ENCODE data around the gene SPTBN4.

SPTBN4 gene

GRCh38 chr19:40575326-40575725 is 108.5 kb downstream of the SPTBN4 start:
- CTCF ChIA-PET = interaction anchor here (0.6 to 1.0 kb wide), 2 partner anchors 13 to 26 kb away, joined by 3 read pairs; no protein-coding TSS in a partner anchor
- H3K27ac ChIP-seq = 0 out of 2 replicates have a peak overlapping the region, but pooled peaks have one; percentile 72
- POLR2A ChIA-PET (ENCODE audit: low non-redundant PET) = no interaction called here
- DNase-seq (ENCODE audit: low spot score) = no peak
- no peak for TF ChIP-seq CTCF (conservative IDR thresholded peaks at IDR 0.05; ENCODE audit: low read depth)

- no peak for TF ChIP-seq CTCF (conservative IDR thresholded peaks at IDR 0.05; ENCODE audit: low read depth)
- H3K27ac ChIP-seq = peak overlapping the region; percentile 72
- CTCF ChIA-PET = no interaction called here
- DNase-seq (ENCODE audit: low spot score) = no peak
- POLR2A ChIA-PET (ENCODE audit: low non-redundant PET) = no interaction called here
Measured at GRCh38 chr19:40576151-40576584, 109.4 kb downstream of the SPTBN4 start.

DNA sequence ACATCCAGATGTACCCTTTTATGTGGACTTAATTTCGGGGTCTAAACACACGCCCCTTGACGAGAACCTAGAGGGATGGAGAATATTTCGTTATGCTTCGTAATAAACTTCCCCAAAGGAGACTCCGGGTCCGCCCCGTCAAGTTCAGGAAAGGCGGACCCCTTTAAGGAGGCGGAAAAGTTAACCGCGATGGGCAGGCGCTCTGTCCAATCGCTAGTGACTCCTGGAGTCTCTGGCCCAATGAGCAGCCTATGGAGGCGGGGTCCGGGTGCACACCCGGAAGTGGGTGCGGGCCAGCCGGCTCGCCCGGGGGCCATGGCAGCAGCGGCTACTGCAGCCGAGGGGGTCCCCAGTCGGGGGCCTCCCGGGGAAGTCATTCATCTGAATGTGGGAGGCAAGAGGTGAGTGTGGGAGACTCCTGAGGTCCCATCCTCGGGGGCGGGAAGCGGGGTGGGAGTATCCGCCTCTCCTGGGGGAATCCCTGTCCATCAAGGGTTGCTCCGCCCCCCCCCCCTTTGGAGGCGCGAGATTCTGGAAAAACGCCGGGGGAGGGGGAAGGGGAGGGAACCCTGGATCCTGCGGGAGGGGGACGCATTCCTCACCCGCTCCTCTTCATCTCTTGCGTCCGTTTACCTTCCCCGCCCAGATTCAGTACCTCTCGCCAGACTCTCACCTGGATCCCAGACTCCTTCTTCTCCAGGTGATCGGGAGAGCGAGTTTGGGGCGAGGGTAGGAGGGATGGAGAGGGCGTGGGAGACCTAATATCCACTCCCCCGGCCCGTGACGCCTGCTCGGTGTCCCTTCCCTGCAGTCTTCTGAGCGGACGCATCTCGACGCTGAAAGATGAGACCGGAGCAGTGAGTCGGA is 110.0 kb downstream of the SPTBN4 start, which contains the start of gene SHKBP1:
Gene SHKBP1, plus strand, starts transcription at position 289 of the 867 bp plus-strand sequence. Its CDS starts 27 bp downstream, at position 316.
- no peak for TF ChIP-seq CTCF (conservative IDR thresholded peaks at IDR 0.05; ENCODE audit: low read depth)
- CTCF ChIA-PET = no interaction called here
- DNase-seq (ENCODE audit: low spot score) = peak; percentile 99
- peak within 1 kb of the TSS; percentile 72 for H3K27ac ChIP-seq
- POLR2A ChIA-PET (ENCODE audit: low non-redundant PET) = no interaction called here

DNA sequence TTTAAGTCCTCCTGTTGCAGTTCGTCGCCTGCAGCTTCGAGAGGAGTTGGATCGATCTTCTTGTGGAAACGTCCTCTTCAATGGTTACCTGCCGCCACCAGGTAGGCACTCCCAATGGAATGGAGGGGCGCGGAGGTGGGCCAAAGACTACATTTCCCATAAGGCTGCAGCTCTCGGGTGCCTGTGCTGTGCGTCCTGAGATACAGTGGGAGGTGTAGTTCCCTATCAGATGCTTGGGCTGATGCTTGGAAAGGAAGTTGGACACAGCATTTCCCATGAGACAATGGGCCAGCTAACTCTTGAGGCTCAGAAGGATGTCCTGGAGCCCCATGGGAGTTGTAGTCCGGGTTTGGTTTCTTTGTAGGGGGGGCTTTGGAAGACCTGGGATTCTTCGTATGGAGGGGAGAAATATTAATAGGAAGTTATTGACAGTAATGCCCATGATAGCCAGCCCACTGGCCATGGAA is 111.7 kb downstream of the SPTBN4 start:
- POLR2A ChIA-PET (ENCODE audit: low non-redundant PET) = no interaction called here
- no peak overlapping the region for H3K27ac ChIP-seq
- no peak for DNase-seq (ENCODE audit: low spot score)
- no peak for TF ChIP-seq CTCF (conservative IDR thresholded peaks at IDR 0.05; ENCODE audit: low read depth)
- CTCF ChIA-PET = no interaction called here

DNA sequence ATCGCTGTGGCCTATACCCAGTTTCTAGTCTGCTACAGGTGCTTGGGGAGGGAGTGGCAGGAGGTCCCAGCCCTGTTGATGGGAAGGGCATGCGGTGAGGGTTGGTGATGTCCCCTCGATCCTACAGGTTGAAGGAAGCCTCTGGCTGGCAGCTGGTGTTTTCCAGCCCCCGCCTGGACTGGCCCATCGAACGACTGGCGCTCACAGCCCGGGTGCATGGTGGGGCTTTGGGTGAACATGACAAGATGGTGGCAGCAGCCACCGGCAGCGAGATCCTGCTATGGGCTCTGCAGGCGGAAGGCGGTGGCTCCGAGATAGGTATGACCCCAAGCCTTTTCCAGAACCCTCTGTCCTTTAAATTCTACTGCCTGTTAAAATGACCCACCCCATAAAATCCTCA is 113.8 kb downstream of the SPTBN4 start:
- no peak for TF ChIP-seq CTCF (conservative IDR thresholded peaks at IDR 0.05; ENCODE audit: low read depth)
- CTCF ChIA-PET = interaction anchor here (0.6 kb wide), 1 partner anchor 13 kb away, joined by 3 read pairs; no protein-coding TSS in a partner anchor
- POLR2A ChIA-PET (ENCODE audit: low non-redundant PET) = no interaction called here
- no peak for DNase-seq (ENCODE audit: low spot score)
- no peak overlapping the region for H3K27ac ChIP-seq

DNA sequence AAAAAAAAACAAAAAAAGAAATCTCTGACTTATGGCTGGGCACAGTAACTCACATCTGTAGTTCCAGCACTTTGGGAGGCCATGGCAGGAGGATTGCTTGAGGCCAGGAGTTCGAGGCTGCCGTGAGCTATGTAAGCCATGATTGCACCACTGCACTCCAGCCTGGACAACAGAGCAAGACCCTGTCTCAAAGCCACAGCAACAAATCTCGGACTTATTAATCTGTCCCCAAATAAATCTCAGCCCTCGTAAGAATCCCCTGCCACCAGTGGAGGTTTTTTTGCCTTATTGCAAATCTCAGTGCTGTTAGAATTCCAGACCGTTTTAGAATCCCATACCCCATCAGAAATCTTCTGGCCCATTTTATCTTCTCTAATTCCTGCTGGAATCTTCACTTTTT is 114.7 kb downstream of the SPTBN4 start:
- H3K27ac ChIP-seq = no peak overlapping the region
- no peak for TF ChIP-seq CTCF (conservative IDR thresholded peaks at IDR 0.05; ENCODE audit: low read depth)
- CTCF ChIA-PET = interaction anchor here (0.6 kb wide), 1 partner anchor 14 kb away, joined by 3 read pairs; no protein-coding TSS in a partner anchor
- POLR2A ChIA-PET (ENCODE audit: low non-redundant PET) = no interaction called here
- no peak for DNase-seq (ENCODE audit: low spot score)

All from RWPE1 (cell line).